Measurements from ENCODE around the gene GALNT16.

The GALNT16 gene

DNA sequence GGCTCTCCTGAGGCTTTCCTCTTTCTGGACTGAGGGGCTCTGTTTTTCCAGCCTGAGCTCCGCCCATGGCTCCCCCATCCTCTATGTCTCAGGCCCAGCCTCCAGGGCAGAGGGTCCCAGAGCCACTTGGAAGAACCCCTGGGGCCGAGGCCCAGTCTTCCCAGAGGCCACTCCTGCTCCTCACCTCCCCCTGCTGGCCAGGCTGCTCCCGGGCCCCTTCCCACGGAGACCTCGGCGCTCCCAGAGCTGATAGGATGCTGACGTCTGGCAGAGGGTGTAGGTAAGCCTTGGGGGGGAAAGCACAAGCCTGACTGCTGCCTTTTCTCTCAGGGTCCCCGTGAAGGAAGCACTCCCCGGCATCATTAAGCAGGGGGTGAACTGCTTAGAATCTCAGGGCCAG, 86.8 kb downstream of the GALNT16 start:
- no peak for DNase-seq

- no peak for DNase-seq
Measured at GRCh38 chr14:69349091-69349777, 89.3 kb downstream of the GALNT16 start.

- no peak for DNase-seq
Measured at GRCh38 chr14:69350892-69351291, 90.9 kb downstream of the GALNT16 start.

DNA sequence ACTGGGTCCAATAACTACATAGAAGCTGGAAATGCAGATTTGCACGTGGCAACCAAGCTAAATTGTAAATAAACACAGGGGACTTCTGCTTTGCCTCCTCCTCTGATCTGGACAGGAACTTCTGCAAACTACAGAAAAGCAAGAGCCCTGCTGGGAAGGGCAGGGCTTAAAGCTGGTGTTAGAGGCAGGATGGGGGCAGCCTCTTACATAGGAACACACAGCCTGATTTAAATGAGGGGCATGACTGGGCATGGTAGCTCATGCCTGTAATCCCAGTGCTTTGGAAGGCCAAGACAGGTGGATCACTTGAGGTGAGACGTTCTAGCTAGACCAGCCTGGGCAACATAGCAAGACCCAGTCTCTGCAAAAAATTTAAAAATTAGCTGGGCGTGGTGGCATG, 91.4 kb downstream of the GALNT16 start:
- no peak for DNase-seq

DNA sequence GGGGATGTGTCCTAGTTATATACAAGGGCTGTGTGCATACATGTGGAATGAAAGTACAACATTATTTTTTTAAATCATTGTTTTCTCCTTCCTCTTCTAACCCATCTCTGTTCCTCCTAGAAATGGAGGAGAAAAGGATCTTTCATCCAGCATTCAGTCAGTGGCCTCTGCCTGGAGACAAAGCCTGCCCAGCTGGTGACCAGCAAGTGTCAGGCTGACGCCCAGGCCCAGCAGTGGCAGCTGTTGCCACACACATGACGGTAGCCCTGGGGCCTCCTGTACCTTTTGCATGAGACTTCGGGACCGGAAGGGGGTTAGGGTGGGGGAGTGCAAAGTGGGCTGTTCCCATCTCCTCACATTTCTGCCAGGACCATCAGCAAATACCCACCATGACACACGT, 92.0 kb downstream of the GALNT16 start:
- no peak for DNase-seq

DNA sequence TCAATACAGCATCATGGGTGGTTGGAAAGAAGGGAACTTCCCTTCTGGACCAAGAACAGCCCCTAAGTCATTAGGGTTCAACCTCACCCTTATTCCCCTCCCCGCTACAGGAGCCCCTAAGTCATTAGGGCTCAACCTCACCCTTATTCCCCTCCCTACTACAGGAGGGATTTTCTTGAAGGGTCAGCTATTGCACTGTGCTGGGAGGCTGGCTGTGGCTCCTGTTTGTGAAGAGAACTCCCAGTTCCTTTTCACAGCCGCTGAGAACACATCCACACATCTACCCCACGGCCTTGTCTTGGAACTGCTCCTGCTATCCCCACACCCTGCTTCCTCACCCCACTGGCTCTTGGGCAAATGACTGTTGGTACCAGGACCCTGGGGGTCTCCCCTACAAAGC, 93.2 kb downstream of the GALNT16 start:
- DNase-seq: no peak

GRCh38 chr14:69354383-69355153, 94.6 kb downstream of the GALNT16 start:
- DNase-seq: peak; percentile 75

GRCh38 chr14:69355154-69355597, 95.2 kb downstream of the GALNT16 start:
- no peak for DNase-seq

DNA sequence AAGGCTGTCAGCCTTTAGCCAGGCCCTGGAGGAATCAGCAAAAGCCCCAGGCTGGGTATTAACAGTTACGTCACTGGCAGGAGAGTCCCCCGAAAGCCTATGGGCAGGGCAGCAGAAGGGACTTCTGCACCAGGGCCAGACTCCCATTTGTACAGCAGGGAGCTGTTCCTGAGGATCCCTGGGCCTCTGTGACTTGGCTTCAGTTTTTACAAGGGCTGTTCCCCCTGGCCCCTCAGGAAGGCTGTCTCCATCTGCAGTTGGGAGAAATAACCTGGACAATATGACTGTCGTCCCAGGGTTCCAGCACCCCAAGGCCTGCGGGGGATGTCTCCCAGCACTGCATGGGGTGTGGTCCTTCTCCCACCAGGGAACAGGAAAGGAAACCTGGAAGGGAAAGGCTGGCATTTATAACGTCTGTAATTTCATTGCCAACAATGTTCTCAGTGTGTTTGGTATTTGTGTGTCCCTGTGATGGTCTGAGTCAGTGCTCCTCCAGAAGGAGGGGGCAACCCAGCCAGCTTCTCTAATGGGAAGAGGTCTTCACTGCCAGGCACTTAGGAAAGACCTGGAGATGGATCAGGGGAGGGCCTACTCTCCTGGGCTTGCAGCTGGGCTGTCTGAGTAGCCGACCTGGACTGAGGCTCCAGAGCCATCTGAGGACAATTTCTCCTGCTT, 95.8 kb downstream of the GALNT16 start:
- DNase-seq: no peak

DNA sequence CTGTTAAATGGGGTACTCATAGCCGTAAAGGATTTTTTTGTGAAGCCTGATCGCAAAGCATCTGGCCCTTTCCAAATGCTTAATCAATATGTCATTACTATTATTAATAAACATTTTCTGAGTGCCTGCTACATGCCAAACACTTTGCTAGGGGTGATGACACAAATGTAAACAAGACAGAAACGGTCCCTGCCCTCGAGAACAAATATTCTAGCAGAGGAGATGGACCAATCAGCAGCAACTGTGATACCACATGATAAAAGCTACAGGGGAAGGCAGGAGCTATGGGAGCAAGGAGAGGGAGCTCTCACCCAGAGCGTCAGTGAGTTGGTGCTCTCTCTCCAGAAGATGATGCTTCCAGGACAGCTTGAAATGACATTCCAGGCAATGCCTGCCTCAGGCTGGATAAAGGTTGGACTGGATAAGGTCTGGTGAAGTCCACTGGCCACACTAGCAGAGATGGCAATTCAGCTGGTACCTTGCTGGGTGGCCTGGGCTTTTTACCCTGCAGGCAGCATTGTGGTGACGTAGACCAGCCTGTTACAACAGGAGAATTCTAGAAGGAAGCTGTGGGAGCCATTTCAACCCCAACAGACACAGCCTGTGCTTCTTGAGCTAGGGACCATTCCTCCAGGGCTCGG, 97.1 kb downstream of the GALNT16 start:
- DNase-seq: no peak

DNA sequence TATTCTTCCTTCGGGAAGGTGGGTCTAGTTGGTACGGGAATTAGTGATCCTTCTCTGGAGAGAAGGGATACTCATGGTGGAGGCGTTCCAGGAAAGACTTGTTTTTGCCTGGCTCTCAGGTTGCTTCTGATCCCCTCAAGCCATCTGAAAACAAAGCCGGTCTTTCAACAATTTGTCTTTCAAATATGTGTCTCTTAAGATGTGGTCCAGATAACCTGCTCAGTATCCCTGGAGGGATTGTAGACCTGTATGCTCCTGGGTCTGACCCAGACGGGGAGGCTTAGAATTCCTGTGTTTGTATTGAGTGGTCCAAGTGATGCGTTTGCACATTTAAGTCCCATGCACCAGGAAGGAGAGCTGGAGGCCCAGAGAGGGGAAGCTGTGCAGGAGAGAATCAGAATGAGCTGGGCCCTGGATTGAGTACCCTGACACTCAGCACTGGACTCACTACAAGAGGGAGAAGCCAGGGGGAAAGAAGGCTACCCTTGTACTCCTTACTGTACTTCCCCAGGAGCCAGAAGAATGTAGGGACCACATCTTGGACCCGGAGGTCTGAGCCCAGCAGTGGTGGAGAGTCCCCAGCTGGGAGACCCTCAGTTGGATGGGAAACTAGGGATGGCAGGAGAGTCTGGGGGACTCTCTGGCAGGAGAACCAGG, 97.7 kb downstream of the GALNT16 start:
- DNase-seq: no peak

DNA sequence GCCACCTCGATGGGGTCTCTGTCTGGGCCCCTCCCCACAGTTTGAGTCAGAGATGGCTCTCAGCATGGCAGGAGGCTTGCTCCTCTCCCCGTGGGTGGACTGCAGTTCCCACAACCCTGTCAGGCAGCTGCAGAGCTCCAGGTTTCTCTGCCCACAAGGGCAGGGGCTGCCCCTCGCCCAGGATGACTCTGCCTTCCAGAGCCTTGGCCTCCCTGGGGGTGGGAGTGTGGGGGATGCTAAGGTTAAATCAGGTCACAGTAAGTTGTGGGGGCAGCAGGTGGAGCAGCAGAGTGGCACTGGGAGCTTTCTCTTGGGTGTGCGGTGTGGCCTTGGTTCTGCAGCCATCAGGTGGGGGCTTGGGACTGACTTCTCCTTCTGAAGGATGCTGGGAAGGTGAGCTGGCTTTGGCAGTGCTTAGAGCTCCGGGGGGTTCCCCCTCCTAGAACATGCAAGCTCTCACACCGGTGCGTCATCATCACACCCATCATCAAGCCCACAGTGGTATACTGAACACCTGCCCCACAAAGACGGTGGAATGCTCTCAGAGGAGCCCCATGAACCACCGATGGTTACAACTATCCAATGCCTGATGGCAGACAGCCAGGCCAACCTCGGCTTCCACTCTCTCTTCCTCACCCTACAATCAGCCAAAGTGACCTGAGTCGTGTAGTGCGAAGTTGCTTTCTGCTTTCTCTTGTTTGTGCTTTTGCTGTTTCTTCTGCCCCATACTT, 98.4 kb downstream of the GALNT16 start:
- DNase-seq: no peak

- no peak for DNase-seq
Measured at GRCh38 chr14:69358966-69359365, 99.0 kb downstream of the GALNT16 start.

DNA sequence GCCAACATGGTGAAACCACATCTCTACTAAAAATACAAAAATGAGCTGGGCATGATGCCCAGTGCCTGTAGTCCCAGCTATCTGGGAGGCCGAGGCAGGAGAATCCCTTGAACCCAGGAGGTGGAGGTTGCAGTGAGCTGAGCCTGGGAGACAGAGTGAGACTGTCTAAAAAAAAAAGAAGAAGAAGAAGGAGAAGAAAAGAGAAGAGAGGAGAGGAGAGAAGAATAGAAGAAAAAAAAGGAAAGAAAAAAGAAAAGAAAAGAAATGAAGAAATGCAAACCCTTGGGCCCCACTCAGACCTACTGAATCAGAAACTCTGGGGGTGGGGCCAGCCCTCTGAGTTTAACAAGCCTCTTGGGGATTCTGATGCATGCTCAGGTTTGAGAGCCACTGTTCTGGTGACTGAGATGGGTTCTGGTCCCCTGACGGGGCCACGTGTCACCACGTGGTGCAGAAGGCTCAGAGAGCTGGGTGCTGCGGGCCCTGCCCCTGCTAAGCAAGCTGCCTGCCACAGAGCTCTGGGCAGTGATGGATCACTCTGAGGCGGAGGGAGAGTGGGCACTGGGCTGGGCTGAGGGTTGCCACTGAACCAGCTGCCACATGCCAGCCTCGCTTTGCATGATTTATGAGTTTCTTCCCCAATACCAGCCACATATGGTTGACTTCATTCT, 100.6 kb downstream of the GALNT16 start:
- no peak for DNase-seq

DNA sequence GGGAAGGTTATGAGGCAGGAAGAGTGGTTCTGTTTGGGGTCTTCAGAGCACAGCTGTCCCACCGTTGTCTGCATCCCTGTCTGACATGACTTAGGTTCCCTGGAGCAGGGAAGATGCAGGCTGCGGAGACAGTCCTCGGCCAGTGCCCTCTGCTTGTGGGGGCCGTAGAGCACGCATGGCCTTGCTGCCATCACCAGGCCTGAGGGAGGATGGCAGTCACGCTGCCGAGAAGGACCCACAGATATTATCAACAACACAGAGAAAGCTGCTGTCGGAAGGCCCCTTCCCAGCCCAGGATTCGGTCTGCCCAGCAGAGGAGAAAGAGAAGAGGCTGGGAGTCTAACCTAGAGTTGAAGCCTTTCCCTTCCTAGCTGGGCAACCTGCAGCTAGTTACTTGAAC, 103.1 kb downstream of the GALNT16 start:
- DNase-seq: no peak

- DNase-seq: no peak
Measured at GRCh38 chr14:69363964-69364363, 104.0 kb downstream of the GALNT16 start.

GRCh38 chr14:69364378-69364777, 104.4 kb downstream of the GALNT16 start:
- no peak for DNase-seq

DNA sequence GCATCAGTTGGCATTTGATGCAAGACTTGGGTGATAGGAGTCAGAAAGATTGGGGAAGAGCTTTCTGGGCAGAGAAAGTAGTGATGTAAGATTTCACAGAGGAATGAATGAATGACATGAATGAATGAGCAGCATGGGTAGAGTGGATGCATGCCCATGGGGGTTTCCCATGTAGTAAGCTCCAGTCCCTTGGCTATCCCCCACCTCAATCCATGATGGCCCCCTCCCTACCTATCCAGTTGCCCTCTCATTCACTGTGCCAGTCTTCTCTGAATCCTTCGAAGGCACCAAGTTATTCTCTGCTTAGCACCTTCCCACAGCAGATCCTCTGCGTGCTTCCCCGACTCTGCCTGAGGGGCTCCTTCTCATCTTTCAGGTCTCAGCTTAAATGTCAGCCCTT, 106.1 kb downstream of the GALNT16 start:
- no peak for DNase-seq

DNA sequence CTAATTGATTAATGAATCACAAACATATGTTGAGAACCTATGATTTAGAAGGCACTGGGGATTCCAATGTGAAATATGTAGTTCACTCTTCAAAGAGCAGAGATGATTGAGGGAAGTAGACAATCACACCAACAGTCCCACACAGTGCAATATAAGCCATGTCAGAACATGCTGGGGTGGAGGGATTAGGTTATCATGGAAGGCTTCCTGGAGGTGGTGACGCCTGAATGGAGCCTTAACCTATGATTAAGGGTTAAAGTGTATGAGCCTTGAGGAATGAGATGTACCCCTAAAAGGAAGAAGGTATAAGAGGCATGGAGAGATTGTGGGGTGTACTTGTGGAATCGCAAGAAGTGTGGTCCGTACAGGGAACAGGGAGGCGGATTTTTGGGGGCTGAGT, 106.8 kb downstream of the GALNT16 start:
- no peak for DNase-seq

- no peak for DNase-seq
Measured at GRCh38 chr14:69368381-69368780, 108.4 kb downstream of the GALNT16 start.

DNA sequence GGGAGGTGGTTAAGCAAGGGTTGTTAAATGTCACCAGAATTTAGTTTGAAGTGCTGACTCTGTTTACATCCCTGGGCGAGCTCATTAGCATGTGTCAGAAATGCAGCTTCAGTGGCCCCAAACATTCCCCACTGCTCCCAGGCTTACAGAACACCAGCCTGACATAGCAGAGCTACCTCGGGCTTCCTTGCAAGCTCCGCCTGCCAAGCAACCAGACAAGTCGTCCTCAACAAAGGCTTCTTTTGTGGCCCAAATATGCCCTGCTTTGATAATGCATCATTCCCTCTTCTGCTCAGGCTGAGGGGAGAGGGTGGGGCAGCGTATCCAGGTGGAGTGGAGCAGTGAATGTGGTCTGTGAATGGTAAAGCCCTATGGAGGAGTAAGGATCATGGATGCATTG, 110.1 kb downstream of the GALNT16 start:
- DNase-seq: no peak

GRCh38 chr14:69372146-69372545, 112.2 kb downstream of the GALNT16 start:
- no peak for DNase-seq
